GM21360 (cell line): ENCODE measurements around the gene C22orf15.

ENCODE experiments used
- ATAC-seq: cut with Tn5 transposase; IDR thresholded peaks from one replicate; pipeline ENCODE4 v1.9.1; 2021; ENCODE audit warnings: mild to moderate bottlenecking, moderate library complexity; ENCODE audit not compliant: unreplicated experiment

Gene C22orf15

GRCh38 chr22:23772649-23773473 is 10.1 kb downstream of the C22orf15 start, which contains the start of gene MMP11:
MMP11 (plus strand) TSS chr22:23772849; CDS start chr22:23772871, 22 bp downstream.
- ATAC-seq = no peak

GRCh38 chr22:23773483-23774113 is 10.8 kb downstream of the C22orf15 start:
- ATAC-seq = no peak

GRCh38 chr22:23774114-23774921 is 11.5 kb downstream of the C22orf15 start:
- no peak for ATAC-seq

GRCh38 chr22:23774922-23775436 is 12.2 kb downstream of the C22orf15 start:
- ATAC-seq = no peak

- ATAC-seq = no peak
These were observed 13.1 kb downstream of the C22orf15 start for GRCh38 chr22:23775779-23776375.

GRCh38 chr22:23777776-23778576 is 15.2 kb downstream of the C22orf15 start:
- no peak for ATAC-seq

- no peak for ATAC-seq
These were observed 15.7 kb downstream of the C22orf15 start for GRCh38 chr22:23778577-23778900.

- ATAC-seq = no peak
These were observed 16.3 kb downstream of the C22orf15 start for GRCh38 chr22:23779083-23779482.

GRCh38 chr22:23779731-23780130 is 16.9 kb downstream of the C22orf15 start:
- no peak for ATAC-seq

GRCh38 chr22:23780146-23780748 is 17.5 kb downstream of the C22orf15 start:
- no peak for ATAC-seq

GRCh38 chr22:23781065-23781464 is 18.3 kb downstream of the C22orf15 start:
- ATAC-seq = no peak

- no peak for ATAC-seq
These were observed 18.9 kb downstream of the C22orf15 start for GRCh38 chr22:23781511-23782183.

GRCh38 chr22:23782252-23782651 is 19.5 kb downstream of the C22orf15 start:
- no peak for ATAC-seq

GRCh38 chr22:23782703-23783102 is 19.9 kb downstream of the C22orf15 start:
- no peak for ATAC-seq

- ATAC-seq = no peak
These were observed 20.7 kb downstream of the C22orf15 start for GRCh38 chr22:23783265-23784150.

- no peak for ATAC-seq
These were observed 21.5 kb downstream of the C22orf15 start for GRCh38 chr22:23784215-23784732.

GRCh38 chr22:23786261-23786710 is 23.5 kb downstream of the C22orf15 start:
- no peak for ATAC-seq
